ENCODE measurements around the gene DPP6.
"Not testable (repeated sequence)": the region's sequence is repeated elsewhere in the genome, so short reads cannot be mapped to it uniquely, and the experiment has no call there.

Gene DPP6

DNA sequence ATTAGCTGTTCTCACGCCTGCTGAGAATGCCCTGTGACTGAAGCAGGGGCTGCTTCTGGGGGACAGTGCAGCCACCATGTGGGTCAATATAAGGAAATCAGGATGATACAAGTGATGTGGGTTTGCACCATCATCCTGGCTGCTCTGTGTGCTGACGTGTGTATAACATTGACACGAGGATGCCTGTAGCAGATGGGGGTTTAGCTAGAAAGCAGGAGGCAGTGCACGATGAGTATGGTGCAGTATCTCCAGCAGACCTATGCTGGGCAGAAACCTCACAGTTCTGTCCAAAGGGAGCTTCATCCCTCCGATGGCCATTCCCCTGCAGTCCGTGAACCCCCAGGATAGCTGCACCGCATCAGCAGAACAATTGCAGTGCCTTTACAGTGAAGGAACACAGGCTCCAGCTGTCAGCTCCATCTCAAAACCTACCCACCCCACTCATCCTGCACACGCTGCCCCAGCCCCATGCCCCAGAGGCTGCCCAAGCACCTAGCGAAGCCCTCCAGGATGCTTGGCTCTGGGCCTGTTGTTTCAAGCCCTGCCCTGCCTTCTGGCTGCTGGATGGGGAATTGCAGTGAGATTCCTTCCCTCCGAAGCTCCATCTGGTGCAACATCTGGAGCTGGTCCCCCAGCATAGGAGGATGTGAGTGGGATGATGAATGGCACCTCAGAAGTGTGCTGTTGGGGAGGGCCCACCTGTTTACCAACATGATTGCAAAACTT lies 96.8 kb downstream of the DPP6 start:
- not testable (repeated sequence) for H3K27ac ChIP-seq; H3K9me3 ChIP-seq; H3K36me3 ChIP-seq; H3K27me3 ChIP-seq; H3K4me1 ChIP-seq (ENCODE audit: control insufficient read depth in 1 of 2, insufficient read depth in 1 of 2, low read depth in 1 of 2, low read length in 1 of 2); H3K4me3 ChIP-seq (ENCODE audit: low read depth in 1 of 2, low read length in 1 of 2)

DNA sequence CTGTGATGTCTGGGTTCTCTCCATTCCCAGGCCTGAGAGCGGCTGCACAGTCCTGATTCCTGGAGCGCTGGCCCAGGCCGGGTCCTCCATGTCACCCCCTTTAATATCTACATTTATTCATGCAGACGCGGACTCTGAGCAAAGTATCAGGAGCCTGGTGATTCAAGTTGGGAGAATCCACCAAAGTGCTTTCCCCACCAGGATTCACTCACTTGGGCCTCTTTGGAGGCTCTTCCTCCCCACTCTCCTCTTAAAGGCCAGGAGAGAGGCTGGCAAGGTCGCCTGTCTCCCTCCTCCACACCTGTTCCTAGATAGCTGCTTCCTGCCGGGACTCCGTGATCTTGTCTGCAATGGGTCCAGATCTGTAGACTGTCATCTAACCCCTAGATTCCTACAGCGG lies 98.5 kb downstream of the DPP6 start:
- not testable (repeated sequence) for H3K27ac ChIP-seq

DNA sequence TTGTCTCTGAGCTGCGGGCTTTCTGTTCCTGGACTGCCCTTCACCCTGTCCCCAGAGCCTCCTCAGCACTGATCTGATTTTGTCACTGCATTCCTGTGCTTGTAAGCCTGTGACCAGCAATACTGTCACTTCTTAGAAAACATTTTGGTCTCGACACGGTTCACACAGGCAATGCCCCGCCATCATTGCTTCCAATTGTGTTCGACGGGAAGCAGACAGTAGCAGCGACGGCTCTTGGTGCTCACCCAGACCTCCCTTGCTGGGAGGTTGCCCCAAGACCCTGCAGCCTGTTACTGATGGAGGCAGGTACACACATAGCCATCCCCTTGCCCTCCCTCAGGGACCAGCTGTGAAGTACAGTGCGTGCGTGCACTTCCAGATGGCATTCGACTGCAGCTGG lies 99.1 kb downstream of the DPP6 start:
- H3K27me3 ChIP-seq; H3K4me1 ChIP-seq (ENCODE audit: control insufficient read depth in 1 of 2, insufficient read depth in 1 of 2, low read depth in 1 of 2, low read length in 1 of 2); H3K9me3 ChIP-seq; H3K36me3 ChIP-seq; H3K4me3 ChIP-seq (ENCODE audit: low read depth in 1 of 2, low read length in 1 of 2); H3K27ac ChIP-seq: not testable (repeated sequence)

More for the DNA sequence above, 98.5 kb downstream of the DPP6 start:
- not testable (repeated sequence) for H3K9me3 ChIP-seq; H3K4me1 ChIP-seq (ENCODE audit: control insufficient read depth in 1 of 2, insufficient read depth in 1 of 2, low read depth in 1 of 2, low read length in 1 of 2); H3K36me3 ChIP-seq; H3K27me3 ChIP-seq; H3K4me3 ChIP-seq (ENCODE audit: low read depth in 1 of 2, low read length in 1 of 2)

DNA sequence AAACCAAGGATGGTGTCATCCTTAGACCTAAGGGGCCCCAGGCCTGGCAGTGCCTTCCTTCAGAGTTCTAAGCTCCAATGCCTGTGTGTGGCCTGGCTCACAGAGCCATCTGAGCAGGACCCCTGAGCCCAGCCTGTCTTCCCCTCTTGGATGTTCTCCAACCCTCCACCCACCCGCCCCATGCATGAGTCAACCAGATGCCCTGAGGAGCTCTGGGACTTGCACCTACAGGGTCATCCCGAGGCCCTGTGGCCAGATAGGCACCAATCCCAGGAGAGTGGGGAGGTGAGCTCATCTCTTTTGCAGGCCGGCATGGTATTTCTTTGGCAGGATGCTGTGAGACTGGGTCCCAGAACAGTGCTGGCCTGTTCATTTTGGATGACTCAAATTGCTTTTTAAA lies 103.7 kb downstream of the DPP6 start:
- not testable (repeated sequence) for H3K9me3 ChIP-seq; H3K27me3 ChIP-seq; H3K4me1 ChIP-seq (ENCODE audit: control insufficient read depth in 1 of 2, insufficient read depth in 1 of 2, low read depth in 1 of 2, low read length in 1 of 2); H3K4me3 ChIP-seq (ENCODE audit: low read depth in 1 of 2, low read length in 1 of 2); H3K27ac ChIP-seq; H3K36me3 ChIP-seq

DNA sequence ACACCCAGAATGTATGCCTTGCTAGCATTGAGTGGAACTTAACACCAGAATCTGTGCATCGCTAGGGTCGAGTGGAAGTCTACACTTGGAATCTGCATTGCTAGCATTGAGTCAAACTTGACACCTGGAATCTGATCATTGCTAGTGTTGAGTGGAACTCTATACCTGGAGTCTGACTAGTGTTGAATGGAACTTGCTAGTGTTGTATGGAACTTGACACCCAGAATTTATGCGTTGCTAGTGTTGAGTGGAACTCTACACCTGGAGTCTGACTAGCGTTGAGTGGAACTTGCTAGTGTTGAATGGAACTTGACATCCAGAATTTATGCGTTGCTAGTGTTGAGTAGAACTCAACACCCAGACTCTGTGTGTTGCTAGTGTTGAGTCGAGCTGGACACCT lies 110.7 kb downstream of the DPP6 start:
- H3K4me1 ChIP-seq (ENCODE audit: control insufficient read depth in 1 of 2, insufficient read depth in 1 of 2, low read depth in 1 of 2, low read length in 1 of 2); H3K27me3 ChIP-seq; H3K4me3 ChIP-seq (ENCODE audit: low read depth in 1 of 2, low read length in 1 of 2); H3K36me3 ChIP-seq; H3K27ac ChIP-seq; H3K9me3 ChIP-seq: not testable (repeated sequence)

DNA sequence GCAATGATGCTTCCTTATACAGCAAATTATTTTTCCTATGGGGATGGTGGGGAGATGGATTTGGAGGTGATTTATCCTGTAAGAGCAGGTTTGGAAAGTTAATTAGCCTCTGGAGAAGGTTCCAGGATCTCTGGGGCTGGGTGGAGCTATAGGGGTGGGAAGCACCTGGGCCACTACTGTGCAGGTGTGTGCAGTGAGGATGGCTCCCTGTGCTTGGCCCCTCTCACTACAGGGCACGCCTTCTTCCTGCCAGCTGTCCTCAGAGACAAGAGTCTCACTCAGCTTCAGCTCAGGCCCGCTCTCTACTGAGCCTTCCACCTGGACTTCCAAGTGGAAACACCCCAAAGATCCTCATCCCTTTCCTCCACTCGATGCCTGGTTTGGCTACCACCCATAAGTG lies 111.4 kb downstream of the DPP6 start:
- not testable (repeated sequence) for H3K27me3 ChIP-seq; H3K27ac ChIP-seq; H3K36me3 ChIP-seq; H3K9me3 ChIP-seq; H3K4me3 ChIP-seq (ENCODE audit: low read depth in 1 of 2, low read length in 1 of 2); H3K4me1 ChIP-seq (ENCODE audit: control insufficient read depth in 1 of 2, insufficient read depth in 1 of 2, low read depth in 1 of 2, low read length in 1 of 2)

DNA sequence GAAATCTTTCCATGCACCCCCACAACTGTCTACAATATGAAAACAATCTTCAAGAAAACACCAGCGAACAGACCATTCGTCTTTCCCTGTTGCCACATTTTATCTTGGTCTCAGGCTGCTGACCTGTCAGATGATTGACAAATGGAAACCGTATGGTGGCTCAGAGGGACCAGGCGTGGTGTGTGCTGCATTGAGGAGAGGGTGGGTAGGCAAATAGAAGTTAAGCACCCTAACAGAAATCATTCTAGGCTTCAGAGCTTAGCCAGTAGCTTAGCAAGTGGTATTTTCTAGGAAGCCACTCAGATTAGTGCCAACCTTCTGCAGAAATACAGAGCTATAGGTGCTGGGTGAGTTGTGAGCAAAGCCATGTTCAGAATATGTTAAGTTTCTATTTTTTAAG lies 114.9 kb downstream of the DPP6 start:
- Histone ChIP-seq H3K9me3 (no peaks in the 10 kb centered on the region), H3K4me1 (ENCODE audit: control insufficient read depth in 1 of 2, insufficient read depth in 1 of 2, low read depth in 1 of 2, low read length in 1 of 2) (no peaks in the 10 kb centered on the region), H3K36me3 (no peaks in the 10 kb centered on the region), H3K27me3 (no peaks in the 10 kb centered on the region), H3K4me3 (ENCODE audit: low read depth in 1 of 2, low read length in 1 of 2) (no peak overlapping the region), H3K27ac (no peak overlapping the region)
- TF ChIP-seq, protein P1, sequence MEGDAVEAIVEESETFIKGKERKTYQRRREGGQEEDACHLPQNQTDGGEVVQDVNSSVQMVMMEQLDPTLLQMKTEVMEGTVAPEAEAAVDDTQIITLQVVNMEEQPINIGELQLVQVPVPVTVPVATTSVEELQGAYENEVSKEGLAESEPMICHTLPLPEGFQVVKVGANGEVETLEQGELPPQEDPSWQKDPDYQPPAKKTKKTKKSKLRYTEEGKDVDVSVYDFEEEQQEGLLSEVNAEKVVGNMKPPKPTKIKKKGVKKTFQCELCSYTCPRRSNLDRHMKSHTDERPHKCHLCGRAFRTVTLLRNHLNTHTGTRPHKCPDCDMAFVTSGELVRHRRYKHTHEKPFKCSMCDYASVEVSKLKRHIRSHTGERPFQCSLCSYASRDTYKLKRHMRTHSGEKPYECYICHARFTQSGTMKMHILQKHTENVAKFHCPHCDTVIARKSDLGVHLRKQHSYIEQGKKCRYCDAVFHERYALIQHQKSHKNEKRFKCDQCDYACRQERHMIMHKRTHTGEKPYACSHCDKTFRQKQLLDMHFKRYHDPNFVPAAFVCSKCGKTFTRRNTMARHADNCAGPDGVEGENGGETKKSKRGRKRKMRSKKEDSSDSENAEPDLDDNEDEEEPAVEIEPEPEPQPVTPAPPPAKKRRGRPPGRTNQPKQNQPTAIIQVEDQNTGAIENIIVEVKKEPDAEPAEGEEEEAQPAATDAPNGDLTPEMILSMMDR (IDR thresholded peaks at IDR 0.05), result no peak

DNA sequence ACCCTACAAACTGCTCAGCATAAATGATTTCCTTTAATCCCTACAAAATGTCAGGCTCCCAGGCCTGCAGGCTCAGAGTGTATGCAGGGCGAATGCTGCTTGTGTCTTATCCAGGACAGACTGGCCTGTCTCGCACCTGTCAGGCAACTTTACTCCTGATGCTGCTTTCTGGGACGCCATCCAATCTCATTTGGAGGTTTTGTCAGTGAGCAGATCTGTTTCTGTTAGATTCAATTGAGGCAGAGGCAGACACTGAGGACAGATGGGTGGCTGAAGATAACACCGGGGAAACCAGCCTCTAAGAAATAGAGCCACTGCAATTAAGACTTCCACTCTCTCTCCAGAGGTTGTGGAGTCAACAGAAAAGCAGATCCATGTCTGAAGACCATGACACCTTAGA lies 115.6 kb downstream of the DPP6 start:
- Histone ChIP-seq H3K9me3 (no peaks in the 10 kb centered on the region), H3K4me3 (ENCODE audit: low read depth in 1 of 2, low read length in 1 of 2) (no peak overlapping the region), H3K27ac (no peak overlapping the region), H3K36me3 (no peaks in the 10 kb centered on the region), H3K4me1 (ENCODE audit: control insufficient read depth in 1 of 2, insufficient read depth in 1 of 2, low read depth in 1 of 2, low read length in 1 of 2) (no peaks in the 10 kb centered on the region), H3K27me3 (no peaks in the 10 kb centered on the region)
- TF ChIP-seq, protein P1 (IDR thresholded peaks at IDR 0.05), result no peak

DNA sequence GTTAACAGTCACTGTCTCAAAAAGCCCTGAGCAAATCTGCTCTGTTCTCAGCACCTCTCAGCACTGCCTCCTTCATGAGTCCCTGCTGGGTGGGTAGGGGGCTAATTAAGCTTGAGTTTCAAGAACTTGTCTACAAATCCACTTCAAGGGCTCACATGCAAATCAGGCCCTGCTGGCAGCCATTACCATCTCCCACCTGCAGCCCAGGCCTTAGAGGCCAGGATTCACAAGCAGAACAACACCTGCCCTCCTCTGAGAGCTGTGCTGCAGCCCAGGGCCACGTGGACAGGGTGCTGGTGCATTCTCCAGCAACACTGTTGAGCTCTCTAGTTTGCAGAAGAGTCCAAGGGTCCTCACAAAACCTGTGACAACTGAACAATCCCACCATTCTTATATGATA lies 119.2 kb downstream of the DPP6 start:
- H3K9me3 ChIP-seq, result no peaks in the 10 kb centered on the region
- TF ChIP-seq, protein P1 (IDR thresholded peaks at IDR 0.05), result no peak
- H3K4me3 ChIP-seq (ENCODE audit: low read depth in 1 of 2, low read length in 1 of 2), result no peak overlapping the region
- no peaks in the 10 kb centered on the region for H3K36me3 ChIP-seq
- no peaks in the 10 kb centered on the region for H3K27me3 ChIP-seq
- H3K27ac ChIP-seq, result no peak overlapping the region
- no peaks in the 10 kb centered on the region for H3K4me1 ChIP-seq (ENCODE audit: control insufficient read depth in 1 of 2, insufficient read depth in 1 of 2, low read depth in 1 of 2, low read length in 1 of 2)

All from neutrophil (primary cell).